ENCODE measurements around the gene PEAK1. TPM values are rescaled to one million over a fixed set of nuclear protein-coding genes. Genes with fewer than 3 reads are reported as not detected.

Gene PEAK1
- total and polyA plus RNA-seq, 10 of the 15 experiments (the other 5 are each of a cell fraction or from before 2014, with no cell fraction given), result 0.62 to 24.2 (median 11.2) TPM

DNA sequence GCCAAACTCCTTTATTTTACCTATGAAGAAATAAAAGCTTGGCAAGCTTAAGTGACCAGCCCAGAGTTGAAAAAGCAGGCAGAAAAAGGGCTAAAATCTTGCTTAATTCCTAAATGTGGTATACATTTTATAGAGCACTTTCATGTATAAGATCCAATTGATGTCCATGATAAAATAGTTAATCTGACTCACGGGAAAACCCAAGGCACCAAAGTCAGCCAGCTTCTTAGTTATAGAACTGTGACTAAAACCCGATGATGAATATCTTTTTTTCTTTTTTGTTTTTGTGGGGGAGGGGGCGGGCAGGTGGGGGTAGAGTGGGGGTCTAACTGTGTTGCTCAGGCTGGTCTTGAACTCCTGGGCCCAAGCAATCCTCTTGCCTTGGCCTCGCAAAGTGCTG, 71.4 kb downstream of the PEAK1 start:
- ChIA-PET POLR2A (no interaction called here), SMC1A (ENCODE audit: uncharacterized antibody, unreplicated experiment) (no interaction called here), RAD21 (ENCODE audit: unreplicated experiment) (interaction anchor here (1.1 kb wide), 1 partner anchor 35 kb away, joined by 3 read pairs; no protein-coding TSS in a partner anchor), CTCF (interaction anchor here (0.6 kb wide), 1 partner anchor 19 kb away, joined by 3 read pairs; no protein-coding TSS in a partner anchor)
- Histone ChIP-seq H2AFZ (ENCODE audit: control insufficient read depth, low read depth, low read length) (no peak overlapping the region), H3K4me2 (ENCODE audit: control insufficient read depth, insufficient read depth) (no peak overlapping the region), H3K36me3 (ENCODE audit: control insufficient read depth in 2 of 2, insufficient read depth in 2 of 2, low read length in 1 of 2) (no peaks in the 10 kb centered on the region), H3K27ac (ENCODE audit: control insufficient read depth, insufficient read depth) (no peak overlapping the region), H3K4me1 (ENCODE audit: control insufficient read depth, insufficient read depth, low read length) (no peaks in the 10 kb centered on the region), H3K79me2 (ENCODE audit: control insufficient read depth, insufficient read depth, low read length) (no peaks in the 10 kb centered on the region), H3K4me3 (no peak overlapping the region), H4K20me1 (ENCODE audit: control insufficient read depth, insufficient read depth) (no peaks in the 10 kb centered on the region), H3K9me3 (replicated peaks; ENCODE audit: control insufficient read depth, insufficient read depth, low read length) (no peaks in the 10 kb centered on the region), H3K27me3 (replicated peaks in 1 of 2; ENCODE audit: control insufficient read depth in 2 of 2, insufficient read depth in 2 of 2, low read length in 1 of 2) (no peaks in the 10 kb centered on the region), H3K9ac (ENCODE audit: control insufficient read depth, insufficient read depth, low read length) (no peak overlapping the region)
- FAIRE-seq, result no peak
- ATAC-seq, result no peak
- intact Hi-C loops (cut with micrococcal nuclease; ENCODE audit: unreplicated experiment) (no loop called here), in situ Hi-C loops (cut with MboI) (no loop called here)
- WGBS (ENCODE audit: insufficient coverage, insufficient replicate concordance, low lambda C conversion rate, missing lambda C conversion rate), result 83% methylated on average over 4 of the region's 4 CpGs
- TF ChIP-seq SREBF2 (IDR thresholded peaks at IDR 0.05; ENCODE audit: low read length) (no peak), SRF (IDR thresholded peaks at IDR 0.05; ENCODE audit: low read depth in 2 of 2, low read length in 2 of 2) (no peak)
- no peak for DNase-seq (ENCODE audit: low read depth, low spot score)
- no TSS peak for BruUV-seq (replicated peaks)

DNA sequence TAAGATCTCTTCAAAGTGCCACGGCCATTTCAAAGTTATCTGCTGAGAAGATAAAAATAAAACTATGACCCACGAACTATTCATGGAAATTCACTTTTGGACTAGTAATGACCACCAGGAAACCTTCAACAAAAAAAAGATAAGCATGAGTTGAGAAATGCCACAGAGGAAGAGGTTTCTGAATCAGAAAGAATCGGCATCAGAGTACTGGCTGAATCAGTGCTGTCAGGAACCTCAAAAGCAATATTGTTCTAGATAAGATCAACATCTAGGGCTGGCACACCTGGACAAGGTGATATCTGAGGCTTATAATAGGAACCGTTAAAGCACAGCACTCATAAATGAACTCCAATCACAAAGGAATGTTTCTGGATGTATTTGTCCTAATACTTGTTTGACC, 72.7 kb downstream of the PEAK1 start:
- Histone ChIP-seq H3K9ac (ENCODE audit: control insufficient read depth, insufficient read depth, low read length) (no peak overlapping the region), H3K27ac (ENCODE audit: control insufficient read depth, insufficient read depth) (no peak overlapping the region), H3K4me1 (ENCODE audit: control insufficient read depth, insufficient read depth, low read length) (no peaks in the 10 kb centered on the region), H3K4me3 (no peak overlapping the region), H3K9me3 (replicated peaks; ENCODE audit: control insufficient read depth, insufficient read depth, low read length) (no peaks in the 10 kb centered on the region), H3K4me2 (ENCODE audit: control insufficient read depth, insufficient read depth) (no peak overlapping the region), H4K20me1 (ENCODE audit: control insufficient read depth, insufficient read depth) (no peaks in the 10 kb centered on the region), H3K79me2 (ENCODE audit: control insufficient read depth, insufficient read depth, low read length) (no peaks in the 10 kb centered on the region), H2AFZ (ENCODE audit: control insufficient read depth, low read depth, low read length) (no peak overlapping the region), H3K36me3 (ENCODE audit: control insufficient read depth in 2 of 2, insufficient read depth in 2 of 2, low read length in 1 of 2) (no peaks in the 10 kb centered on the region), H3K27me3 (replicated peaks in 1 of 2; ENCODE audit: control insufficient read depth in 2 of 2, insufficient read depth in 2 of 2, low read length in 1 of 2) (no peaks in the 10 kb centered on the region)
- WGBS (ENCODE audit: insufficient coverage, insufficient replicate concordance, low lambda C conversion rate, missing lambda C conversion rate), result 79% methylated on average over 4 of the region's 4 CpGs
- SMC1A ChIA-PET (ENCODE audit: uncharacterized antibody, unreplicated experiment), result interaction anchor here (0.6 to 1.4 kb wide), 4 partner anchors 9 to 911 kb away, joined by 3 read pairs; no protein-coding TSS in a partner anchor
- in situ Hi-C loops (cut with MboI), result no loop called here
- TF ChIP-seq NFIC (IDR thresholded peaks at IDR 0.05; ENCODE audit: low read depth, low read length) (no peak), SUPT20H (IDR thresholded peaks at IDR 0.05; ENCODE audit: borderline replicate concordance, control insufficient read depth, low read depth, low read length) (no peak)
- TF ChIP-seq, protein P1, sequence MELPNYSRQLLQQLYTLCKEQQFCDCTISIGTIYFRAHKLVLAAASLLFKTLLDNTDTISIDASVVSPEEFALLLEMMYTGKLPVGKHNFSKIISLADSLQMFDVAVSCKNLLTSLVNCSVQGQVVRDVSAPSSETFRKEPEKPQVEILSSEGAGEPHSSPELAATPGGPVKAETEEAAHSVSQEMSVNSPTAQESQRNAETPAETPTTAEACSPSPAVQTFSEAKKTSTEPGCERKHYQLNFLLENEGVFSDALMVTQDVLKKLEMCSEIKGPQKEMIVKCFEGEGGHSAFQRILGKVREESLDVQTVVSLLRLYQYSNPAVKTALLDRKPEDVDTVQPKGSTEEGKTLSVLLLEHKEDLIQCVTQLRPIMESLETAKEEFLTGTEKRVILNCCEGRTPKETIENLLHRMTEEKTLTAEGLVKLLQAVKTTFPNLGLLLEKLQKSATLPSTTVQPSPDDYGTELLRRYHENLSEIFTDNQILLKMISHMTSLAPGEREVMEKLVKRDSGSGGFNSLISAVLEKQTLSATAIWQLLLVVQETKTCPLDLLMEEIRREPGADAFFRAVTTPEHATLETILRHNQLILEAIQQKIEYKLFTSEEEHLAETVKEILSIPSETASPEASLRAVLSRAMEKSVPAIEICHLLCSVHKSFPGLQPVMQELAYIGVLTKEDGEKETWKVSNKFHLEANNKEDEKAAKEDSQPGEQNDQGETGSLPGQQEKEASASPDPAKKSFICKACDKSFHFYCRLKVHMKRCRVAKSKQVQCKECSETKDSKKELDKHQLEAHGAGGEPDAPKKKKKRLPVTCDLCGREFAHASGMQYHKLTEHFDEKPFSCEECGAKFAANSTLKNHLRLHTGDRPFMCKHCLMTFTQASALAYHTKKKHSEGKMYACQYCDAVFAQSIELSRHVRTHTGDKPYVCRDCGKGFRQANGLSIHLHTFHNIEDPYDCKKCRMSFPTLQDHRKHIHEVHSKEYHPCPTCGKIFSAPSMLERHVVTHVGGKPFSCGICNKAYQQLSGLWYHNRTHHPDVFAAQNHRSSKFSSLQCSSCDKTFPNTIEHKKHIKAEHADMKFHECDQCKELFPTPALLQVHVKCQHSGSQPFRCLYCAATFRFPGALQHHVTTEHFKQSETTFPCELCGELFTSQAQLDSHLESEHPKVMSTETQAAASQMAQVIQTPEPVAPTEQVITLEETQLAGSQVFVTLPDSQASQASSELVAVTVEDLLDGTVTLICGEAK (IDR thresholded peaks at IDR 0.05; ENCODE audit: borderline replicate concordance), result no peak
- RAD21 ChIA-PET (ENCODE audit: unreplicated experiment), result no interaction called here
- POLR2A ChIA-PET, result no interaction called here
- intact Hi-C loops (cut with micrococcal nuclease; ENCODE audit: unreplicated experiment), result no loop called here
- no TSS peak for BruUV-seq (replicated peaks)
- ATAC-seq, result no peak
- CTCF ChIA-PET, result interaction anchor here (1.2 kb wide), 1 partner anchor 9 kb away, joined by 4 read pairs; no protein-coding TSS in a partner anchor
- DNase-seq (ENCODE audit: low read depth, low spot score), result no peak
- no peak for FAIRE-seq

All from GM12878 (cell line).